WI38 (cell line): ENCODE data around the gene KLF2.
A peak's percentile ranks its signal among the peaks of the same experiment; 100 is the strongest.

Experiments
- H3K4me3 ChIP-seq: 2 replicates; pipeline ENCODE4 v1.5.1; 2011; ENCODE audit warnings: low read depth, mild to moderate bottlenecking, control low read depth, low read length
- TF ChIP-seq, protein P1 (sequence below): IDR thresholded peaks from 2 replicates; pipeline ENCODE4 v1.5.1; 2012; ENCODE audit warnings: low read depth, mild to moderate bottlenecking, control low read depth, low read length

KLF2 gene

DNA sequence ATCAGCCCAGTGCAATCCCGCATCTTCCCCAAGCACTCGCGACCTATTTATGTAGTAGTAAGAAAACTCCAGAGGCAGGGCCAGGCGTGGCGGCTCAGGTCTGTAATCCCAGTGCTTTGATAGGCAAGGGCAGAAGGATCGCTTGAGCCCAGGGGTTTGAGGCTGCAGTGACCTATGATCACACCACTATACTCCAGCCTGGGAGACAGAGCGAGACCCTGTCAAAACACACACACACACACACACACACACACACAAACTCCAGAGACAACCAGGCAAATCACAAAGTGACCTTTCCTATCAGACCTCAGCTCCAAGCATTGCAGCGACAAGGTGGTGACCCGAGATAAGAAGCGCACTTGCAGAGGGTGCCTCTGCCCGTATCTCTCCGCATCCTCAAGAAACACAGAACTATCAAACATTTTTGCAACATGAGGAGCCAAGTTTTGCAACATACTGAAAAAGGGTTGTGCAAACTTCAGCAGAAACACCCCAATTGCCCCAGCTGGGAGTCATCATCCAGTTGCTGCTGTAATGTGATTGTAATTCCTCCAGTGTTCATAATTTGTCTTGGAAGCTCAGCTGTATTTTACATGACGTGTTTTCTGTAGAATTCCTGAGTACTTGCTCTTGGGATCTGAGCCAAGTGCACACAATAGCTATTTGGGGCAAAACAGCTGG lies 8.7 kb upstream of the KLF2 start:
- H3K4me3 ChIP-seq: peak overlapping the region; percentile 14; the same call in 1 of the 2 replicates
- TF ChIP-seq, protein P1, sequence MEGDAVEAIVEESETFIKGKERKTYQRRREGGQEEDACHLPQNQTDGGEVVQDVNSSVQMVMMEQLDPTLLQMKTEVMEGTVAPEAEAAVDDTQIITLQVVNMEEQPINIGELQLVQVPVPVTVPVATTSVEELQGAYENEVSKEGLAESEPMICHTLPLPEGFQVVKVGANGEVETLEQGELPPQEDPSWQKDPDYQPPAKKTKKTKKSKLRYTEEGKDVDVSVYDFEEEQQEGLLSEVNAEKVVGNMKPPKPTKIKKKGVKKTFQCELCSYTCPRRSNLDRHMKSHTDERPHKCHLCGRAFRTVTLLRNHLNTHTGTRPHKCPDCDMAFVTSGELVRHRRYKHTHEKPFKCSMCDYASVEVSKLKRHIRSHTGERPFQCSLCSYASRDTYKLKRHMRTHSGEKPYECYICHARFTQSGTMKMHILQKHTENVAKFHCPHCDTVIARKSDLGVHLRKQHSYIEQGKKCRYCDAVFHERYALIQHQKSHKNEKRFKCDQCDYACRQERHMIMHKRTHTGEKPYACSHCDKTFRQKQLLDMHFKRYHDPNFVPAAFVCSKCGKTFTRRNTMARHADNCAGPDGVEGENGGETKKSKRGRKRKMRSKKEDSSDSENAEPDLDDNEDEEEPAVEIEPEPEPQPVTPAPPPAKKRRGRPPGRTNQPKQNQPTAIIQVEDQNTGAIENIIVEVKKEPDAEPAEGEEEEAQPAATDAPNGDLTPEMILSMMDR: no peak

DNA sequence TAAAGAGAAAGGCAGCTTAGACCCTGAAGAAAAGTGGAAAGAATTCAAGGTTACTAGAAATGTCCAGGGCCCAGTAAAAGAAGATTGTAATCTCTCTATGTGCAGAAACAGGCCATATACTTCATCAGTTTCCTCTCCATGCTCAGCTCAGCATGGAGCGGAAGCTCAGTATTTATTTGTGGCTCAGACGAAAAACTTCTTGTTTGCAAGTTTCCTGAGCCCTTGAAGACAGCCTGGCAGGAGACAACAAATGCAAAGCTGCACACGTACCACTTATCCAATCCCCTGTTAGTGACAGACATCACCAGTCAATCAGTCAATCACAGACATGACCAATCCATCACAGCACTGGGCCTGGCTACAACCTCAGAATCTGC lies 8.1 kb upstream of the KLF2 start:
- TF ChIP-seq, protein P1: no peak
- peak overlapping the region; percentile 14; the same call in 1 of the 2 replicates for H3K4me3 ChIP-seq

DNA sequence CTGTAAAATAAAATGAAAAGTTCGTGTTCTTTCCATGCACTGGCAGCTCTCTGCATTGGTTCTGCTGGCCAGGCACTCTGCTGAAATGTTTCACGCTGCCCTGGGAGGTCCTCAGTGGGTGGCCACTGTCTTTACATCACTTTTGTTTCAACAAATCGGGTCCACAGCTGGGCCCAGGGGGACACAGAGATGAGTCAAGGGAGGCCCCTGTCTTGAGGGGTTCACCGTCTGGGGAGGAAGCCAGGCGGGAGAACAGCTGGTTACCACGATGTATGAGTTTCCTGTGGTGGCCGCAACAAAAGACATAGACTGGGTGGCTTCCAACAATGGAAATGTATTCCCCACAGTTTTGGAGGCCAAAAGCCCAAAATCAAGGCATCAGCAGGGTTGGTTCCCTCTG lies 5.1 kb upstream of the KLF2 start:
- TF ChIP-seq, protein P1: no peak
- H3K4me3 ChIP-seq: no peak overlapping the region

DNA sequence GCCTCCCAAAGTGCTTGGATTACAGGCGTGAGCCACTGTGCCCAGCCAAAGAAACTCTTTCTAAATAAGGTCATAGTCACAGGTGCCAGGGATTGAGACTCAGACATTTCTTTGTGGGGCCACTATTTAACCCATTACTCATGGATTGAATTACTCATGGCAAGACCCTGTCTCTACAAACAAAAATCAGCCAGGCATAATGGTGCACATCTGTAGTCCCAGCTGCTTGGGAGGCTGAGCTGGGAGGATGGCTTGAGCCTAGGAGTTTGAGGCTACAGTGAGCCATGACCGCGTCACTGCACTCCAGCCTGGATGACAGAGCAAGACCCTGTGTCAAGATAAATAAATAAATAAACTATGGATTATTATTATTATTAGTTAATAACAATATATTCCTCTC lies 3.6 kb upstream of the KLF2 start:
- H3K4me3 ChIP-seq: no peak overlapping the region
- TF ChIP-seq, protein P1: no peak

DNA sequence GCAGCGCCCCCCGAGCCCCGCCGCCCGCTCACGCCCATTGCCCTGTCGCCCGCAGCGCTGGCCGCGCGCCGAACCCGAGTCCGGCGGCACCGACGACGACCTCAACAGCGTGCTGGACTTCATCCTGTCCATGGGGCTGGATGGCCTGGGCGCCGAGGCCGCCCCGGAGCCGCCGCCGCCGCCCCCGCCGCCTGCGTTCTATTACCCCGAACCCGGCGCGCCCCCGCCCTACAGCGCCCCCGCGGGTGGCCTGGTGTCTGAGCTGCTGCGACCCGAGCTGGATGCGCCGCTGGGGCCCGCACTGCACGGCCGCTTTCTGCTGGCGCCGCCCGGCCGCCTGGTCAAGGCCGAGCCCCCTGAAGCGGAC lies 518 bp downstream of the KLF2 start:
- peak overlapping the region; percentile 79 for H3K4me3 ChIP-seq
- TF ChIP-seq, protein P1: no peak

DNA sequence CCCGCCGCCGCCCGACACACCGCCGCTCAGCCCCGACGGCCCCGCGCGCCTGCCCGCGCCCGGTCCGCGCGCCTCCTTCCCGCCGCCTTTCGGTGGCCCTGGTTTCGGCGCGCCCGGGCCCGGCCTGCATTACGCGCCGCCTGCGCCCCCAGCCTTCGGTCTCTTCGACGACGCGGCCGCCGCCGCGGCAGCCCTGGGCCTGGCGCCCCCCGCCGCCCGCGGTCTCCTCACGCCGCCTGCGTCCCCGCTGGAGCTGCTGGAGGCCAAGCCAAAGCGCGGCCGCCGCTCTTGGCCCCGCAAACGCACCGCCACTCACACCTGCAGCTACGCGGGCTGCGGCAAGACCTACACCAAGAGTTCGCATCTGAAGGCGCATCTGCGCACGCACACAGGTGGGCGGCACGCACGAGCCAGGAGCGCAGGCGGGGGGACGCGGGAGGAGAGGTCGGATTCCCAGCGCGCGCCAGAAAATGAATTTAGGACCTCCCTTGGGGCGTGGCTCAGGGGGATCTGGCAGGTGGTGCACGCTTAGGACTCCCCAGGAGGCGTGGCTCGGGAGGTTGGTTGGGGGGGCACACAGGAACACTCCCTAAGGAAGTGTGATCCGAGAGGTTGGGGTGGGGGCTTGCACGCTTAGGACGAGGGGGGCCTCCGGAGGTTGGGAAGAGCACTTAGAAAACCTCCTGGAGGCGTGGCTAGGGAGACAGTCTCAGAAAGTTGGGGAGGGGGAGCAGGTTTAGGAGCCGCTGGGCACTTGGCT lies 1.2 kb downstream of the KLF2 start:
- TF ChIP-seq, protein P1: no peak
- peak overlapping the region; percentile 79 for H3K4me3 ChIP-seq
